ENCODE results near the gene GID4.

- TF ChIP-seq CTCF (conservative IDR thresholded peaks at IDR 0.05 in 1 of 2, IDR thresholded peaks at IDR 0.05 in 1 of 2; ENCODE audit: low read depth in 1 of 2, low read length in 2 of 2) (no peak), EZH2 (IDR thresholded peaks at IDR 0.05; ENCODE audit: low read length, missing control alignments) (no peak)
These were observed 17.8 kb upstream of the GID4 start for GRCh38 chr17:18021372-18021771.

All from fibroblast of lung (primary cell).